Stimulated activated CD4-positive, alpha-beta T cell treated with anti-CD3 and anti-CD28 coated beads, Interleukin-4, amount 100 ng/mL, for 1 hour (primary cell): ENCODE measurements around the gene NUB1.

Experiments used
- DNase-seq: peaks from one replicate; pipeline ENCODE4 v3.0.0-alpha.2; 2020

NUB1 gene

GRCh38 chr7:151408839-151409666, 67.4 kb downstream of the NUB1 start:
- DNase-seq = no peak

- no peak for DNase-seq
Measured at GRCh38 chr7:151409667-151410404, 68.2 kb downstream of the NUB1 start, which contains the start of gene WDR86. Gene WDR86, minus strand, starts transcription at chr7:151410038. Its CDS starts 449 bp downstream, at chr7:151409589.

- no peak for DNase-seq
Measured at GRCh38 chr7:151410405-151411390, 69.1 kb downstream of the NUB1 start.

GRCh38 chr7:151411551-151411950, 69.9 kb downstream of the NUB1 start:
- DNase-seq = no peak

- no peak for DNase-seq
Measured at GRCh38 chr7:151412318-151412717, 70.7 kb downstream of the NUB1 start.

DNA sequence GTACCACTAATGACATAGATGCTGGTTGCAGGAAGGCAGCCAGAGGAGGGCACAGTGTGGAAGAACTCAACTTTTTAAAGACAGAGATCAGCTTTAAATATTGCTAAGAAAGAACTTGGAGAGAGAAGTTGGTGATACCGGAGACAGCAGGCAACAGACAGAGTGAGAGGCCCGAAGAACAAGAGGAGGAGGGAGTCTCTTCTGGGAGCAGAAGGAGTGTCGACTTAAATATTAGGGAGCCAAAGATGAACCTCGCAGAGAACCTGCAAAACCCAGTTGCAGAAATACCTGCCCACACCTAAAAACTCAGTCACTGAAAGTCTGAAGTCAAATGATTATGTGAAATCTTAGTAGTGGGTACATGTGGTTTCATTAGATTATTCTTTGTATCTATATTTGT, 71.6 kb downstream of the NUB1 start:
- DNase-seq = no peak

- no peak for DNase-seq
Measured at GRCh38 chr7:151415375-151416105, 73.9 kb downstream of the NUB1 start.

DNA sequence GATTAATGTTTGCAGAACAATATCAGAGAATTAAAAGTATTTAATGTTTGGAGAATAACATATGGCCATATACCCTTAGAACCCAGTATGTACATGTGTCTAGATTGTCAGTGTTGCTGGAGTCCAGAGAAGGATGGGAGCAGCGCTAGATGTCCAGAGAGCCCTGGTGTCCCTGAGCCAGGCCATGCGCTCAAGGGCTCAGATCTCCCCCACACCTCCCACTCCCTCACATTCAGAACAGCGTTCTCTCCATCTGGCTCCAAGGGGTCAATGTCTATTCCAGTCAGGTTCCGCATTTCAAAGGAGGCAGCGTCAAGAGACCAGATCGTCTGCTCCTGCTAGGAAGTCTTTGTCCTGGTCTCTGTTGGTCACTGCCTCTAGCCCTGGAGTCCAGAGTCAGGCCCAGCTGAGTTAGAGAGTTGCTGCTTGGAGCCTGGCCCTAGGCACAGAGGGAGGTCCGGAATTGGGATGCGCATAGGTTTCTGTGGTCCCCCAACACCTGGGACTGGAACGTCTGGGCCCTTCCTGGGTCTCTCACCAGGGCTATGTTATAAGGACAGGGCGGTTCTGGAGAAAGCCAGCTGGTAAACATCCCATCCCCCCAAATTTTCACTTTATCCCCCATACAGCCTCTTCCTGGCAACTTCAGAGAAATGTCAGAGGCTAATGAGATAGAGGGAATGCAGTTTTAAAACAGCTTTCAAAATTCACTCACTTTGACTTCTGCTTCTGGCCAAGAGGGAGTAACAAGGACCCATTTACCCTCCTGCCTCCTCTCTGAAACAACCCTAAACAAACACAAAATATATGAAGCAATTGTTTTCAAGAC, 74.7 kb downstream of the NUB1 start:
- DNase-seq = no peak

DNA sequence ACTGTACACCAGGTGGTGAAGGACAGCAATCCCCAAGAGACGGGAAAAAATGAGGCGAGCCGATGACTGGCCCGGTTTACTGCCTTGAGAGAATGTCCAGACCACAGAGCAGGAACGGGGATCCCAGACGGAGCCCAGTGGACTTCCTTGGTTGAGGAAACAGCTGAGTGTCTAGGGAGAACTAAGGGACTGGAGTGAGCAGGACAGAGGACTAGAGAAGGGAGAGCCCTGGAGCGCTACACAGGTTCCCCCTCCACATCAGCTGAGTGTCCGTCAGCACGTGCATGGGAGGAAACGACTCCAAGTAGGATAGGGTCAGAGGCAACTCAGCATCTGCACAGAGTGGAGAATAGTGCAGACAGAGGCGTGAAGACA, 75.3 kb downstream of the NUB1 start:
- DNase-seq = no peak

GRCh38 chr7:151420144-151420543, 78.5 kb downstream of the NUB1 start:
- no peak for DNase-seq

DNA sequence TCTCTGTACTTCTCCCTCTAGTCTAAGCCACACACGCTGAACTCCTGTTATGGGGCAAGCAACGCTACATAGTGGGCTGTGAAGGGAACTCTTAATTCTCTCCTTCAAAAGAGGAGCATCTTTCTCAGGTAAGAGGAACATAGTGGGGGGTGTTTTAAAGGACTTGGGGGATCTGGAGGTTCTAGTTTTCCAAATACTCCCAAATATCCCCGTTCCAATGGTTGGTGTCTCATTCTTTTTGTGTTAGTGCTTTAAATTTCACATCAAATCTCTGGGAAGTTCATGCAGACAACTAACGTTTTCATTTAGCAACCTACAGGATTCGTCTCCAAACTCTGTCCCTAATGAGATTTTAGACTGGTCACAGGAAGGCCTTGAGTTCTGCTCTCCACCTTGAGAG, 80.6 kb downstream of the NUB1 start:
- no peak for DNase-seq

GRCh38 chr7:151423226-151423625, 81.6 kb downstream of the NUB1 start:
- no peak for DNase-seq

DNA sequence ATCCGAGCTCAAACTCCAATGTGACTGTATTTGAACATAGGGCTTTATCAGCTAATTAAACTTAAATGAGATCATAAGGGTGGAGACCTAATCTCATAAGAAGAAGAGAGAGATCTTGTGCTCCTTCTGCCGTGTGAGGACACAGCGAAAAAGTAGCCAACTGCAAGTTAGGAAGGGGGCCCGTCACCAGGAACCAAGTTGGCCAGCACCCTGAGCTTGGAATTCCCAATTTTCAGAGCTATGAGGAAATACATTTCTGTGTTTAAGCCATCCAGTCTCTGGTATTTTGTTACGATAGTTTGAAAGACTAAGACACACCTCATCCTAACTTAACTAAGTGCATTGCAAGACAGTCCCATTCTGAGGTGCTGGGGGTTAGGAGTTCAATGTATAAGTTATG, 82.3 kb downstream of the NUB1 start:
- DNase-seq = no peak

GRCh38 chr7:151424799-151425198, 83.2 kb downstream of the NUB1 start:
- DNase-seq = no peak

GRCh38 chr7:151425670-151426440, 84.2 kb downstream of the NUB1 start:
- DNase-seq = no peak

GRCh38 chr7:151426441-151426903, 84.9 kb downstream of the NUB1 start:
- DNase-seq = no peak

DNA sequence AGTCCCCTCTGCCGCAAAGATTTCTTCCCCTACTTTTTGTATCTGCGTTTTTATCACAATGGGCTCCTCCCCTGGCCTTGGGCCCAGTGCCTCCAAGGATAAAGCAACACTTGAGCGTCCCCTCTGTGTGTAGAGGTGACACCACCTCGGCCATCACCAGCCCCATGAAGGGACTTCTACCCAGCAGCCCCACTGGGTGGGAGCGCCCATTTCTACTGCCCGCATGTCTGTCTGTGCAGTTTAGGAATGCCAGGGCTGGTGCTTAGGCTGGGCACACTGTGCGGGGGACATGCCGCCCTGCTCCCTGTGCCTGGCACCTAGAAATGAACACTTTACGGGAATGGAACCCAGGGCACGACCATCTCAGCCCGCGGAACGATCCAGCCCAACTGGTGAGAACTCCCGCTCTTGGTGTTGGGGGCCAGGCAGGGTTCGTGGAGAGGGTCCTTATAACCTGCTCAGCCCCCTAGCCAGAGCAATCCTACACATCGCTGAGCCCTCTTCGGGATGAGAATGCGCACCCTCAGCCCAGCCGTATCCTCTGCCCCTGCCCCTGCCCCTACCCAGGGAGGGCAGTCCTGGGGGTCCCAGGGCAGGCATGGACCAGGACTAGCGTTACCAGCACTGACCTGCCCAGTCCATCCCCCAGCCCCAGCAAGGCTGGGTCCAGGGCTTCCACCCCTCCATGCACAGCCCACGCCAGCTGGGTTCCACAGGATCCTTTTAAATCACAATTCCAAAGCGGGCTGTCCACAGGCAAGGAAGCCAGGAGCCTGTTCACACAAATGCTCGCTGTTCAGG, 85.5 kb downstream of the NUB1 start:
- DNase-seq = no peak

- DNase-seq = no peak
Measured at GRCh38 chr7:151427705-151428377, 86.2 kb downstream of the NUB1 start.
